HEK293 (cell line): ENCODE results near the gene GPR62.

ENCODE experiments used
- CTCF ChIA-PET: fragments of 350-600 bp; formaldehyde crosslinking; extraction: SDS; loops from one replicate; lab custom pipeline; 2021; ENCODE audit warnings: antibody characterized with exemption; lab: Yijun Ruan, JAX
- POLR2A ChIA-PET: fragments of 300-600 bp; formaldehyde crosslinking; extraction: SDS; loops from one replicate; lab custom pipeline; 2020; ENCODE audit warnings: antibody characterized with exemption, inconsistent platforms; lab: Yijun Ruan, JAX
- H3K27ac ChIP-seq: fragments of 200-500 bp; sonication (Bioruptor generic); 2 replicates; pipeline ENCODE4 v1.5.1; 2014; ENCODE audit warnings: low read depth, low read length, control low read depth, inconsistent platforms; ENCODE audit errors: extremely low read depth
- H3K36me3 ChIP-seq, 2 experiments: fragments of 200-500 bp in 1 of 2; sonication (Bioruptor generic) in 1 of 2; 1 replicate in 1 of 2; 2 replicates in 1 of 2; pipeline ENCODE4 v1.5.1; 2014 to 2017; ENCODE audit warnings: inconsistent platforms in 2 of 2, low read length in 2 of 2; ENCODE audit not compliant: control insufficient read depth in 2 of 2, insufficient read depth in 1 of 2
- H3K4me1 ChIP-seq: fragments of 200-500 bp; sonication (Bioruptor generic); 2 replicates; pipeline ENCODE4 v1.5.1; 2014; ENCODE audit warnings: mild to moderate bottlenecking, low read length, inconsistent platforms; ENCODE audit not compliant: control insufficient read depth, insufficient read depth
- H3K4me3 ChIP-seq: 2 replicates; pipeline ENCODE4 v1.5.1; 2011; ENCODE audit warnings: low read depth, mild to moderate bottlenecking, control low read depth, low read length, moderate library complexity
- H3K9me3 ChIP-seq: fragments of 200-500 bp; sonication (Bioruptor generic); 2 replicates; pipeline ENCODE4 v1.5.1; 2014; ENCODE audit warnings: low read depth, low read length, inconsistent platforms; ENCODE audit not compliant: control insufficient read depth, insufficient read depth
- BCL11B ChIP-seq: fragments of 450-650 bp; formaldehyde crosslinking; IDR thresholded peaks from 2 replicates; pipeline ENCODE4 v1.5.1; 2016; ENCODE audit warnings: low read depth, missing biosample characterization, missing genetic modification characterization
- CTCF ChIP-seq: fragments of 450-650 bp; formaldehyde crosslinking; IDR thresholded peaks from 2 replicates; pipeline ENCODE4 v1.5.1; 2016; ENCODE audit warnings: missing biosample characterization, missing genetic modification characterization
- GLIS2 ChIP-seq: fragments of 450-650 bp; formaldehyde crosslinking; IDR thresholded peaks from 2 replicates; pipeline ENCODE4 v1.5.1; 2016; ENCODE audit warnings: missing biosample characterization, missing genetic modification characterization
- INSM2 ChIP-seq: fragments of 450-650 bp; formaldehyde crosslinking; IDR thresholded peaks from 2 replicates; pipeline ENCODE4 v1.5.1; 2016; ENCODE audit warnings: missing biosample characterization, missing genetic modification characterization
- REPIN1 ChIP-seq: fragments of 450-650 bp; formaldehyde crosslinking; IDR thresholded peaks from 2 replicates; pipeline ENCODE4 v1.5.1; 2017; ENCODE audit warnings: missing biosample characterization, missing genetic modification characterization, low read depth
- SP2 ChIP-seq: fragments of 450-650 bp; formaldehyde crosslinking; IDR thresholded peaks from 2 replicates; pipeline ENCODE4 v1.5.1; 2016; ENCODE audit warnings: missing biosample characterization, missing genetic modification characterization
- YY1 ChIP-seq: fragments of 450-650 bp; formaldehyde crosslinking; IDR thresholded peaks from 2 replicates; pipeline ENCODE4 v1.5.1; 2018; ENCODE audit warnings: missing biosample characterization, missing genetic modification characterization
- ZFHX2 ChIP-seq: fragments of 450-650 bp; formaldehyde crosslinking; conservative IDR thresholded peaks from 2 replicates; pipeline ENCODE4 v1.5.1; 2016; ENCODE audit warnings: missing biosample characterization, missing genetic modification characterization
- ZFP69B ChIP-seq: fragments of 450-650 bp; formaldehyde crosslinking; IDR thresholded peaks from 2 replicates; pipeline ENCODE4 v1.5.1; 2016; ENCODE audit warnings: missing biosample characterization, missing genetic modification characterization
- ZNF16 ChIP-seq: fragments of 450-650 bp; formaldehyde crosslinking; IDR thresholded peaks from 2 replicates; pipeline ENCODE4 v1.5.1; 2016; ENCODE audit warnings: low read depth, missing biosample characterization, missing genetic modification characterization
- ZNF24 ChIP-seq: fragments of 450-650 bp; formaldehyde crosslinking; IDR thresholded peaks from 2 replicates; pipeline ENCODE4 v1.5.1; 2016; ENCODE audit warnings: missing biosample characterization, missing genetic modification characterization
- ZNF521 ChIP-seq: fragments of 450-650 bp; formaldehyde crosslinking; IDR thresholded peaks from 2 replicates; pipeline ENCODE4 v1.5.1; 2017; ENCODE audit warnings: missing biosample characterization, mild to moderate bottlenecking, missing genetic modification characterization
- ZNF549 ChIP-seq: fragments of 450-650 bp; IDR thresholded peaks from 2 replicates; pipeline ENCODE4 v1.5.1; 2018; ENCODE audit warnings: missing biosample characterization, missing genetic modification characterization, mild to moderate bottlenecking, inconsistent platforms, moderate library complexity
- ZNF629 ChIP-seq: fragments of 450-650 bp; formaldehyde crosslinking; IDR thresholded peaks from 2 replicates; pipeline ENCODE4 v1.5.1; 2017; ENCODE audit warnings: missing biosample characterization, missing genetic modification characterization
- ZNF692 ChIP-seq: fragments of 450-650 bp; formaldehyde crosslinking; IDR thresholded peaks from 2 replicates; pipeline ENCODE4 v1.5.1; 2016; ENCODE audit warnings: missing biosample characterization, missing genetic modification characterization
- ZNF776 ChIP-seq: fragments of 450-650 bp; formaldehyde crosslinking; IDR thresholded peaks from 2 replicates; pipeline ENCODE4 v1.5.0; 2017; ENCODE audit warnings: missing biosample characterization, missing genetic modification characterization, borderline replicate concordance
- ZNF830 ChIP-seq: fragments of 450-650 bp; IDR thresholded peaks from 2 replicates; pipeline ENCODE4 v1.5.0; 2018; ENCODE audit warnings: missing biosample characterization, missing genetic modification characterization, low read depth, mild to moderate bottlenecking, moderate library complexity
- ZSCAN4 ChIP-seq: fragments of 450-650 bp; formaldehyde crosslinking; IDR thresholded peaks from 2 replicates; pipeline ENCODE4 v1.5.1; 2017; ENCODE audit warnings: missing biosample characterization, missing genetic modification characterization

GPR62 gene

GRCh38 chr3:51974963-51975851 is 20.0 kb downstream of the GPR62 start, which contains the start of gene ABHD14A (continued):
- TF ChIP-seq ZSCAN4 (tag by site-specific recombination) (peak; percentile 76), YY1 (peak; percentile 27; the same call in 1 of the 2 replicates), ZNF692 (tag by site-specific recombination) (no peak), ZNF629 (no peak), BCL11B (tag by site-specific recombination) (no peak), ZNF549 (no peak), GLIS2 (tag by site-specific recombination) (peak; percentile 32; the same call in 1 of the 2 replicates), CTCF (no peak), ZNF16 (tag by site-specific recombination) (no peak), ZNF521 (tag by site-specific recombination) (no peak), SP2 (tag by site-specific recombination) (peak; percentile 60), ZNF24 (no peak), ZNF776 (no peak), ZNF830 (no peak), ZFP69B (no peak), INSM2 (no peak)
- TF ChIP-seq, all 188 proteins: peak for 10

- TF ChIP-seq ZFHX2 (0 out of 2 replicates have a peak, but pooled peaks have one; percentile 7), REPIN1 (no peak)
- ChIA-PET CTCF (interaction anchor here (3.2 kb wide), 1 partner anchor 33 kb away, joined by 22 read pairs; the partner anchor contains the start of gene PARP3), POLR2A (interaction anchor here (1.6 kb wide), 1 partner anchor 17 kb away, joined by 4 read pairs; no protein-coding TSS in a partner anchor)
- H3K4me3 ChIP-seq: no peak overlapping the region
- H3K4me1 ChIP-seq: no peaks in the 10 kb centered on the region
- H3K36me3 ChIP-seq: peaks cover 0 to 14% of the 10 kb centered on the region in 2 experiments; a peak in 1 of 3 replicates
- no peak overlapping the region for H3K27ac ChIP-seq
- H3K9me3 ChIP-seq: no peaks in the 10 kb centered on the region
These were observed 20.8 kb downstream of the GPR62 start for GRCh38 chr3:51975852-51976549.
